Stimulated activated naive CD8-positive, alpha-beta T cell treated with anti-CD3 and anti-CD28 coated beads, Interleukin-15, amount 100 ng/mL, for 72 hours (primary cell): ENCODE measurements around the gene GABRA4.

ENCODE experiments used
- ATAC-seq: fragments of 150-1000 bp; cut with Tn5 transposase; 2 replicates; pipeline ENCODE4 v1.10.0; 2021; ENCODE audit warnings: mild to moderate bottlenecking, moderate library complexity
- DNase-seq, 2 donors: peaks; one replicate each; pipeline ENCODE4 v3.0.0; 2021 to 2022
- H3K27ac Mint-ChIP-seq, 2 donors: one replicate each; pipeline ENCODE4 v1.8.0; 2022; ENCODE audit warnings: mild to moderate bottlenecking in 2 of 2, mixed read lengths in 2 of 2, moderate library complexity in 2 of 2
- H3K27me3 Mint-ChIP-seq: one replicate; pipeline ENCODE4 v1.8.0; 2022; ENCODE audit warnings: mixed read lengths
- H3K4me1 Mint-ChIP-seq: one replicate; pipeline ENCODE4 v1.8.0; 2022; ENCODE audit warnings: mild to moderate bottlenecking, mixed read lengths
- H3K4me3 Mint-ChIP-seq, 2 donors: one replicate each; pipeline ENCODE4 v1.8.0; 2022; ENCODE audit warnings: mild to moderate bottlenecking in 2 of 2, mixed read lengths in 2 of 2, moderate library complexity in 1 of 2
- H3K9me3 Mint-ChIP-seq, 2 donors: one replicate each; pipeline ENCODE4 v1.8.0; 2022; ENCODE audit warnings: mixed read lengths in 2 of 2

The GABRA4 gene

GRCh38 chr4:46954643-46955042 lies 38.7 kb downstream of the GABRA4 start:
- Mint-ChIP-seq H3K4me3 (no peak overlapping the region), H3K4me1 (no peaks in the 10 kb centered on the region), H3K9me3 (no peaks in the 10 kb centered on the region), H3K27me3 (no peaks in the 10 kb centered on the region), H3K27ac (no peak overlapping the region)
- DNase-seq = no peak
- no peak for ATAC-seq

- H3K27me3 Mint-ChIP-seq = no peaks in the 10 kb centered on the region
- ATAC-seq = no peak
- no peak overlapping the region for H3K4me3 Mint-ChIP-seq
These were observed 39.8 kb downstream of the GABRA4 start for GRCh38 chr4:46953564-46953963.

GRCh38 chr4:46952451-46952850 lies 40.9 kb downstream of the GABRA4 start:
- Mint-ChIP-seq H3K4me3 (no peak overlapping the region), H3K4me1 (no peaks in the 10 kb centered on the region), H3K27me3 (no peaks in the 10 kb centered on the region), H3K9me3 (no peaks in the 10 kb centered on the region), H3K27ac (no peak overlapping the region)
- DNase-seq (no peak), ATAC-seq (no peak)

More at GRCh38 chr4:46953564-46953963, 39.8 kb downstream of the GABRA4 start:
- no peak for DNase-seq
- Mint-ChIP-seq H3K9me3 (no peaks in the 10 kb centered on the region), H3K4me1 (no peaks in the 10 kb centered on the region), H3K27ac (no peak overlapping the region)

- H3K4me1 Mint-ChIP-seq = no peaks in the 10 kb centered on the region
- no peak overlapping the region for H3K4me3 Mint-ChIP-seq
- ATAC-seq (no peak), DNase-seq (no peak)
- H3K27me3 Mint-ChIP-seq = peaks cover 6% of the 10 kb centered on the region
- no peak overlapping the region for H3K27ac Mint-ChIP-seq
- no peaks in the 10 kb centered on the region for H3K9me3 Mint-ChIP-seq
These were observed 42.6 kb downstream of the GABRA4 start for GRCh38 chr4:46950826-46951225.

GRCh38 chr4:46949822-46950221 lies 43.6 kb downstream of the GABRA4 start:
- Mint-ChIP-seq H3K4me1 (no peaks in the 10 kb centered on the region), H3K27ac (no peak overlapping the region), H3K9me3 (no peaks in the 10 kb centered on the region), H3K27me3 (peaks cover 6% of the 10 kb centered on the region), H3K4me3 (no peak overlapping the region)
- no peak for ATAC-seq
- no peak for DNase-seq

- DNase-seq (no peak), ATAC-seq (no peak)
- Mint-ChIP-seq H3K4me3 (no peak overlapping the region), H3K27ac (no peak overlapping the region), H3K4me1 (no peaks in the 10 kb centered on the region), H3K27me3 (peaks cover 6% of the 10 kb centered on the region), H3K9me3 (no peaks in the 10 kb centered on the region)
These were observed 45.8 kb downstream of the GABRA4 start for GRCh38 chr4:46947541-46947940.

- Mint-ChIP-seq H3K4me1 (no peaks in the 10 kb centered on the region), H3K27me3 (peaks cover 6% of the 10 kb centered on the region), H3K27ac (no peak overlapping the region), H3K9me3 (no peaks in the 10 kb centered on the region), H3K4me3 (no peak overlapping the region)
- no peak for DNase-seq
- ATAC-seq = no peak
These were observed 46.4 kb downstream of the GABRA4 start for GRCh38 chr4:46946919-46947536.

GRCh38 chr4:46945062-46945461 lies 48.3 kb downstream of the GABRA4 start:
- Mint-ChIP-seq H3K9me3 (no peaks in the 10 kb centered on the region), H3K27me3 (peaks cover 6% of the 10 kb centered on the region), H3K27ac (no peak overlapping the region), H3K4me3 (no peak overlapping the region), H3K4me1 (no peaks in the 10 kb centered on the region)
- ATAC-seq (no peak), DNase-seq (no peak)

- H3K9me3 Mint-ChIP-seq = no peaks in the 10 kb centered on the region
These were observed 49.0 kb downstream of the GABRA4 start for GRCh38 chr4:46944345-46944744.

GRCh38 chr4:46937493-46937892 lies 55.9 kb downstream of the GABRA4 start:
- peaks cover 8% of the 10 kb centered on the region for H3K27me3 Mint-ChIP-seq
- ATAC-seq = no peak
- H3K27ac Mint-ChIP-seq = no peak overlapping the region
- H3K4me3 Mint-ChIP-seq = no peak overlapping the region
- no peaks in the 10 kb centered on the region for H3K4me1 Mint-ChIP-seq
- DNase-seq = no peak
- no peaks in the 10 kb centered on the region for H3K9me3 Mint-ChIP-seq

More at GRCh38 chr4:46944345-46944744, 49.0 kb downstream of the GABRA4 start:
- peaks cover 6% of the 10 kb centered on the region for H3K27me3 Mint-ChIP-seq
- no peak overlapping the region for H3K27ac Mint-ChIP-seq
- ATAC-seq = no peak
- no peaks in the 10 kb centered on the region for H3K4me1 Mint-ChIP-seq
- no peak overlapping the region for H3K4me3 Mint-ChIP-seq
- no peak for DNase-seq

- no peak for ATAC-seq
- no peak overlapping the region for H3K4me3 Mint-ChIP-seq
- peaks cover 8% of the 10 kb centered on the region for H3K27me3 Mint-ChIP-seq
- H3K27ac Mint-ChIP-seq = no peak overlapping the region
- no peaks in the 10 kb centered on the region for H3K4me1 Mint-ChIP-seq
- DNase-seq = no peak
- H3K9me3 Mint-ChIP-seq = no peaks in the 10 kb centered on the region
These were observed 58.7 kb downstream of the GABRA4 start for GRCh38 chr4:46934726-46935125.

GRCh38 chr4:46933686-46934085 lies 59.7 kb downstream of the GABRA4 start:
- H3K27me3 Mint-ChIP-seq = peaks cover 8% of the 10 kb centered on the region
- no peaks in the 10 kb centered on the region for H3K4me1 Mint-ChIP-seq
- no peaks in the 10 kb centered on the region for H3K9me3 Mint-ChIP-seq
- ATAC-seq (no peak), DNase-seq (no peak)
- no peak overlapping the region for H3K27ac Mint-ChIP-seq
- H3K4me3 Mint-ChIP-seq = no peak overlapping the region

GRCh38 chr4:46931981-46932380 lies 61.4 kb downstream of the GABRA4 start:
- Mint-ChIP-seq H3K27ac (no peak overlapping the region), H3K4me3 (no peak overlapping the region), H3K27me3 (no peaks in the 10 kb centered on the region), H3K4me1 (no peaks in the 10 kb centered on the region), H3K9me3 (no peaks in the 10 kb centered on the region)
- DNase-seq (peak; percentile 1 to 16), ATAC-seq (peak; percentile 70)

- Mint-ChIP-seq H3K4me3 (no peak overlapping the region), H3K27ac (no peak overlapping the region), H3K9me3 (no peaks in the 10 kb centered on the region), H3K27me3 (no peaks in the 10 kb centered on the region), H3K4me1 (no peaks in the 10 kb centered on the region)
- no peak for DNase-seq
- ATAC-seq = no peak
These were observed 62.5 kb downstream of the GABRA4 start for GRCh38 chr4:46930891-46931290.

GRCh38 chr4:46927201-46927600 lies 66.2 kb downstream of the GABRA4 start:
- no peaks in the 10 kb centered on the region for H3K27me3 Mint-ChIP-seq
- no peaks in the 10 kb centered on the region for H3K4me1 Mint-ChIP-seq
- no peak for DNase-seq
- no peak overlapping the region for H3K4me3 Mint-ChIP-seq
- H3K9me3 Mint-ChIP-seq = no peaks in the 10 kb centered on the region
- no peak for ATAC-seq
- no peak overlapping the region for H3K27ac Mint-ChIP-seq

GRCh38 chr4:46924789-46925529 lies 68.4 kb downstream of the GABRA4 start:
- no peak for DNase-seq
- Mint-ChIP-seq H3K27me3 (no peaks in the 10 kb centered on the region), H3K4me3 (no peak overlapping the region), H3K9me3 (no peaks in the 10 kb centered on the region), H3K4me1 (no peaks in the 10 kb centered on the region), H3K27ac (no peak overlapping the region)
- no peak for ATAC-seq

- Mint-ChIP-seq H3K4me3 (no peak overlapping the region), H3K27ac (no peak overlapping the region), H3K4me1 (no peaks in the 10 kb centered on the region), H3K9me3 (no peaks in the 10 kb centered on the region), H3K27me3 (no peaks in the 10 kb centered on the region)
- DNase-seq (no peak), ATAC-seq (no peak)
These were observed 71.2 kb downstream of the GABRA4 start for GRCh38 chr4:46922205-46922604.
